Measurements from ENCODE around the gene ACAD9.

The ACAD9 gene

DNA sequence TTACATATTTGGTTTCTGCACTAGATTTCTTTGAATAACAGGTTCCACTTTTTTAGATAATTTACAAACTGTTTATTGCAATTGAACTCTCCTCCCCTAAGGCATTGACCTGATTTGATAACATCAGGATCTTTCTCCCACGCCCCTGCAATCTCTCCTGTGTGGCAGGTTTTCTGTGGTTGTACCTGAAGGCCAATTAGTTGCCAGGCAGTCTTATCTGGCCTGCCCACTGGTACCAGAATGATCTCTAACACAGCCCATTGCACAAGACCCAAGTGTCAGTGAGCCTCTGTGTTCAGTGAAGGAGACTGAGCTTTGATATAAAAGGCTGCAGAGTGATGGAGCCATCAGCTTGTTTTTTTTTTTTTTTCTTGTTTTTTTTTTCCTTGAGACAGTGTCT is 3.3 kb downstream of the ACAD9 start:
- Histone ChIP-seq H4K8ac (ENCODE audit: low read length) (no peak overlapping the region), H3K9ac (ENCODE audit: low read length) (no peak overlapping the region), H3K4me2 (ENCODE audit: low read length, poor library complexity, severe bottlenecking) (no peak overlapping the region), H4K91ac (ENCODE audit: low read length) (no peak overlapping the region), H2BK12ac (ENCODE audit: low read length in 2 of 2) (no peak overlapping the region), H3K27me3 (ENCODE audit: control insufficient read depth in 1 of 2, insufficient read depth in 1 of 2, low read length in 2 of 2) (no peaks in the 10 kb centered on the region), H3K14ac (ENCODE audit: low read length in 2 of 2) (no peak overlapping the region), H2AK5ac (ENCODE audit: low read length, severe bottlenecking) (no peak overlapping the region), H2BK5ac (ENCODE audit: low read depth, low read length, poor library complexity, severe bottlenecking) (no peak overlapping the region), H3K4me3 (ENCODE audit: insufficient read depth in 1 of 2, low read depth in 1 of 2, low read length in 2 of 2) (no peak overlapping the region), H3K9me3 (ENCODE audit: control insufficient read depth, low read length) (no peaks in the 10 kb centered on the region), H3K4ac (ENCODE audit: low read depth in 1 of 2, low read length in 2 of 2) (no peak overlapping the region), H3K79me1 (replicated peaks; ENCODE audit: low read length, poor library complexity, severe bottlenecking) (peaks cover 37% of the 10 kb centered on the region), H3K36me3 (ENCODE audit: control insufficient read depth in 1 of 2, insufficient read depth in 2 of 2, low read depth in 1 of 2, low read length in 2 of 2) (peaks cover 18 to 47% of the 10 kb centered on the region in 2 experiments), H2AFZ (ENCODE audit: low read depth, low read length) (no peak overlapping the region), H3K18ac (ENCODE audit: low read depth in 1 of 2, low read length in 2 of 2) (no peak overlapping the region), H2BK120ac (ENCODE audit: low read depth, low read length) (no peak overlapping the region), H3K27ac (ENCODE audit: low read length, poor library complexity, severe bottlenecking) (no peak overlapping the region), H3K4me1 (ENCODE audit: control insufficient read depth, insufficient read depth, low read depth, low read length) (peaks cover 11% of the 10 kb centered on the region), H3K23ac (ENCODE audit: low read length in 2 of 2) (no peak overlapping the region), H2BK15ac (ENCODE audit: low read depth, poor library complexity, severe bottlenecking) (no peak overlapping the region)
- 100% methylated on average over 1 of the region's 1 CpG for WGBS
- DNase-seq: no peak

DNA sequence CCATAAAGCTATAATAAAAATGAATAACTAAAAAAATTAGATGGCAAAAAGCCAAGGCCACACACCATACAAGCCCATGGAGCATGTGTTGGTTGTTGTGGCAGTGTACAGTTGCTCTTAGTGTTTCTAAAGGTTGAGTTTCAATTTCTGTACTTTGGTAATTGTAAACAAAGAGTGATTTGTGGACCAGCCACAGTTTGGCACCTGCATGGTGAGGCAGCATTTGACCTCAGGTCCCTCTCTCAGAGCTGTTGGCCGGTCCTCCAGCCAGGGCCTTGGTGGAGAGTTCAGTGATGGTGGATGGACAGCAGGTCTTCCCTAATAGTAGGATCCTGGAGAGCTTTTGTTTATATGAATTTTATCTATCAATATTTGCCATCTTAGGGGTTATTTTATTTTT is 5.6 kb downstream of the ACAD9 start:
- H3K14ac ChIP-seq (ENCODE audit: low read length in 2 of 2): no peak overlapping the region
- H3K18ac ChIP-seq (ENCODE audit: low read depth in 1 of 2, low read length in 2 of 2): no peak overlapping the region
- H3K4ac ChIP-seq (ENCODE audit: low read depth in 1 of 2, low read length in 2 of 2): no peak overlapping the region
- no peak overlapping the region for H4K8ac ChIP-seq (ENCODE audit: low read length)
- H3K9me3 ChIP-seq (ENCODE audit: control insufficient read depth, low read length): no peaks in the 10 kb centered on the region
- no peak overlapping the region for H2BK5ac ChIP-seq (ENCODE audit: low read depth, low read length, poor library complexity, severe bottlenecking)
- H3K9ac ChIP-seq (ENCODE audit: low read length): no peak overlapping the region
- no peak overlapping the region for H3K27ac ChIP-seq (ENCODE audit: low read length, poor library complexity, severe bottlenecking)
- no peak overlapping the region for H3K23ac ChIP-seq (ENCODE audit: low read length in 2 of 2)
- no peaks in the 10 kb centered on the region for H3K27me3 ChIP-seq (ENCODE audit: control insufficient read depth in 1 of 2, insufficient read depth in 1 of 2, low read length in 2 of 2)
- peaks cover 18 to 63% of the 10 kb centered on the region in 2 experiments for H3K36me3 ChIP-seq (ENCODE audit: control insufficient read depth in 1 of 2, insufficient read depth in 2 of 2, low read depth in 1 of 2, low read length in 2 of 2)
- H3K4me2 ChIP-seq (ENCODE audit: low read length, poor library complexity, severe bottlenecking): no peak overlapping the region
- peaks cover 9% of the 10 kb centered on the region for H3K4me1 ChIP-seq (ENCODE audit: control insufficient read depth, insufficient read depth, low read depth, low read length)
- no peak overlapping the region for H3K4me3 ChIP-seq (ENCODE audit: insufficient read depth in 1 of 2, low read depth in 1 of 2, low read length in 2 of 2)
- H2AFZ ChIP-seq (ENCODE audit: low read depth, low read length): no peak overlapping the region
- H2BK15ac ChIP-seq (ENCODE audit: low read depth, poor library complexity, severe bottlenecking): no peak overlapping the region
- H3K79me1 ChIP-seq (replicated peaks; ENCODE audit: low read length, poor library complexity, severe bottlenecking): peaks cover 46% of the 10 kb centered on the region
- no peak for DNase-seq
- H2BK12ac ChIP-seq (ENCODE audit: low read length in 2 of 2): no peak overlapping the region
- no peak overlapping the region for H2BK120ac ChIP-seq (ENCODE audit: low read depth, low read length)
- 100% methylated on average over 1 of the region's 1 CpG for WGBS
- H4K91ac ChIP-seq (ENCODE audit: low read length): no peak overlapping the region
- no peak overlapping the region for H2AK5ac ChIP-seq (ENCODE audit: low read length, severe bottlenecking)

DNA sequence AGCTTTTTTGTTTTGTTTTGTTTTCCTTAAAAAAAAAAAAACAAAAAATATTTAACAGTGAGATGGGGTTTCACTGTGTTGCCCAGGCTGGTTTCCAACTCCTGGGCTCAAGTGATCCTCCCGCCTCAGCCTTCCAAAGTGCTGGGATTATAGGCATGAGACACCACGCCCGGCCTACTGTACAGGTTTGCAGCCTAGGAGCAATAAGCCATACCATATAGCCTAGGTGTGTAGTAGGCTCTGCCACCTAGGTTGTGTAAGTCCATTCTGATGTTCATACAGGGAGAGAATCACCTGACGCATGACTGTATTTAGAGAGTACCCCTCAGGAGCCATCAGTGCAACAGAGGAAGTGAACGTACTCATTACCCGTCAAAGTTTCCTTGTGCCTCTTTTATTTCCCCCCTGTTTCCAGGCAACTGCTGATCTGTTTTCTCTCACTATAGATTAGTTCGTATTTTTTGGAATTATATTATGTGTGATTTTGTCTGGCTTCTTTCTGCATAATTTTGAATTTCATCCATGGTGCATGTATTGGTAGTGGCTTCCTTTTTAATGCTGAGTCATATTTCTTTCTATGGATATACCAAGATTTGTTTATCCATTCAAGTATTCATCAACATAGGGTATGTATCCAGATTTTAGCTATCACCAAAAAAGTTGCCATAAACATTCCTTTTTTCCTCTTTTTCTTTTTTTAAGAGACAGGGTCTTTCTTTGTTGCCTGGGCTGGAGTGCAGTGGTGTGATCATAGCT is 9.9 kb downstream of the ACAD9 start:
- H3K27ac ChIP-seq (ENCODE audit: low read length, poor library complexity, severe bottlenecking): no peak overlapping the region
- 96% methylated on average over 6 of the region's 7 CpGs for WGBS

DNA sequence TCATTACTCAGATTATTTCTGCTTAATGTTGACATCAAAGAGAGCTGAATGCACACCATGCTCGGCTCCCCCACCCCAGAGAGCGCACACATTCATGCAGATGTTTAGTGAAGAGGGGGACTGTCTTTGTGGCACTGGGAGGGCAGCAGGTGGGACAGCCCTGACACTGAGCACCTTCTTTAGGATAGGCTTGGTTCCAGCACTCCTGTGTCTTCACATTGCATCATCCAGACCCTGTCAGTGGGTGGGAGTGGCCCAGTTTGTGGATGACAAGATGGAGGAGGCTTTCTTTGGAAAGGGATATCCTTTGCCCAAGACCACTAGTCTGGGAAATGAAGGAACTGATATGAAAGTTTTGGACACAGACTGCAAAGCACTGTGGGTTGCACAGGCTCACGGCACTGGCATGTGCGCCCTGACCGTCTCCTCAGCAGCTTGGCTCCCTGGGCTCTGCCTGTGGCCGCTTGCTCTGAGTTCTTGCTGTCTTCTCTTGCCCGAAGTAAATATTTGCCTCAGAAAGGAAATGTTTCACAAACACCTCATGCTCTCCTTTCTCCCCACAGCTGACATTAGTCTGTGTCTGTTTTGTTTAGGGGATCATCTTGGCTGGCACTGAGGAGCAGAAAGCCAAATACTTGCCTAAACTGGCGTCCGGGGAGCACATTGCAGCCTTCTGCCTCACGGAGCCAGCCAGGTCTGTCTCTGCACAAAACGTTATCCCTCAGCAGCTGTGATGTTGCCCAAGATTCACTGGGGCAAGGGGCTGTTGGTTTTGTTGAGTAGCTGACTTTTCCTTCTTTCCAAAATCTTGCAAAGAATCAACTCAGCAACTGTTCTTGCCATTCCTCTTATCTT is 16.6 kb downstream of the ACAD9 start:
- peak; percentile 8 for DNase-seq
- no peak overlapping the region for H3K18ac ChIP-seq (ENCODE audit: low read depth in 1 of 2, low read length in 2 of 2)
- no peaks in the 10 kb centered on the region for H3K9me3 ChIP-seq (ENCODE audit: control insufficient read depth, low read length)
- H4K8ac ChIP-seq (ENCODE audit: low read length): no peak overlapping the region
- no peak overlapping the region for H3K27ac ChIP-seq (ENCODE audit: low read length, poor library complexity, severe bottlenecking)
- 97% methylated on average over 10 of the region's 11 CpGs for WGBS
- no peak overlapping the region for H2BK12ac ChIP-seq (ENCODE audit: low read length in 2 of 2)
- H3K36me3 ChIP-seq (ENCODE audit: control insufficient read depth in 1 of 2, insufficient read depth in 2 of 2, low read depth in 1 of 2, low read length in 2 of 2): peaks cover 58 to 91% of the 10 kb centered on the region in 2 experiments
- no peak overlapping the region for H3K4ac ChIP-seq (ENCODE audit: low read depth in 1 of 2, low read length in 2 of 2)
- no peak overlapping the region for H4K91ac ChIP-seq (ENCODE audit: low read length)
- no peak overlapping the region for H3K14ac ChIP-seq (ENCODE audit: low read length in 2 of 2)
- no peak overlapping the region for H3K23ac ChIP-seq (ENCODE audit: low read length in 2 of 2)
- H3K79me1 ChIP-seq (replicated peaks; ENCODE audit: low read length, poor library complexity, severe bottlenecking): peaks cover 15% of the 10 kb centered on the region
- no peak overlapping the region for H2AFZ ChIP-seq (ENCODE audit: low read depth, low read length)
- H3K27me3 ChIP-seq (ENCODE audit: control insufficient read depth in 1 of 2, insufficient read depth in 1 of 2, low read length in 2 of 2): no peaks in the 10 kb centered on the region
- H3K9ac ChIP-seq (ENCODE audit: low read length): no peak overlapping the region
- no peak overlapping the region for H3K4me3 ChIP-seq (ENCODE audit: insufficient read depth in 1 of 2, low read depth in 1 of 2, low read length in 2 of 2)
- no peaks in the 10 kb centered on the region for H3K4me1 ChIP-seq (ENCODE audit: control insufficient read depth, insufficient read depth, low read depth, low read length)
- no peak overlapping the region for H3K4me2 ChIP-seq (ENCODE audit: low read length, poor library complexity, severe bottlenecking)
- H2BK5ac ChIP-seq (ENCODE audit: low read depth, low read length, poor library complexity, severe bottlenecking): no peak overlapping the region
- no peak overlapping the region for H2BK15ac ChIP-seq (ENCODE audit: low read depth, poor library complexity, severe bottlenecking)
- H2BK120ac ChIP-seq (ENCODE audit: low read depth, low read length): no peak overlapping the region
- H2AK5ac ChIP-seq (ENCODE audit: low read length, severe bottlenecking): no peak overlapping the region

More for the DNA sequence above, 9.9 kb downstream of the ACAD9 start:
- Histone ChIP-seq H3K4me2 (ENCODE audit: low read length, poor library complexity, severe bottlenecking) (no peak overlapping the region), H3K18ac (ENCODE audit: low read depth in 1 of 2, low read length in 2 of 2) (no peak overlapping the region), H2AK5ac (ENCODE audit: low read length, severe bottlenecking) (no peak overlapping the region), H3K23ac (ENCODE audit: low read length in 2 of 2) (no peak overlapping the region), H4K8ac (ENCODE audit: low read length) (no peak overlapping the region), H2BK120ac (ENCODE audit: low read depth, low read length) (no peak overlapping the region), H3K79me1 (replicated peaks; ENCODE audit: low read length, poor library complexity, severe bottlenecking) (peaks cover 33% of the 10 kb centered on the region), H3K4me1 (ENCODE audit: control insufficient read depth, insufficient read depth, low read depth, low read length) (no peaks in the 10 kb centered on the region), H3K9ac (ENCODE audit: low read length) (no peak overlapping the region), H3K27me3 (ENCODE audit: control insufficient read depth in 1 of 2, insufficient read depth in 1 of 2, low read length in 2 of 2) (no peaks in the 10 kb centered on the region), H2BK15ac (ENCODE audit: low read depth, poor library complexity, severe bottlenecking) (no peak overlapping the region), H2BK5ac (ENCODE audit: low read depth, low read length, poor library complexity, severe bottlenecking) (no peak overlapping the region), H3K9me3 (ENCODE audit: control insufficient read depth, low read length) (no peaks in the 10 kb centered on the region), H3K36me3 (ENCODE audit: control insufficient read depth in 1 of 2, insufficient read depth in 2 of 2, low read depth in 1 of 2, low read length in 2 of 2) (peaks cover 20 to 64% of the 10 kb centered on the region in 2 experiments), H3K14ac (ENCODE audit: low read length in 2 of 2) (no peak overlapping the region), H2AFZ (ENCODE audit: low read depth, low read length) (no peak overlapping the region), H3K4ac (ENCODE audit: low read depth in 1 of 2, low read length in 2 of 2) (no peak overlapping the region), H2BK12ac (ENCODE audit: low read length in 2 of 2) (no peak overlapping the region), H4K91ac (ENCODE audit: low read length) (no peak overlapping the region), H3K4me3 (ENCODE audit: insufficient read depth in 1 of 2, low read depth in 1 of 2, low read length in 2 of 2) (no peak overlapping the region)
- no peak for DNase-seq
